HG02981 (cell line): ENCODE results near the gene TLCD3A.
"Not testable (repeated sequence)": the region's sequence is repeated elsewhere in the genome, so short reads cannot be mapped to it uniquely, and the experiment has no call there.

Source experiments
- ATAC-seq: cut with Tn5 transposase; IDR thresholded peaks from one replicate; pipeline ENCODE4 v1.9.1; 2021; ENCODE audit warnings: mild to moderate bottlenecking, moderate library complexity; ENCODE audit not compliant: unreplicated experiment

Gene TLCD3A

DNA sequence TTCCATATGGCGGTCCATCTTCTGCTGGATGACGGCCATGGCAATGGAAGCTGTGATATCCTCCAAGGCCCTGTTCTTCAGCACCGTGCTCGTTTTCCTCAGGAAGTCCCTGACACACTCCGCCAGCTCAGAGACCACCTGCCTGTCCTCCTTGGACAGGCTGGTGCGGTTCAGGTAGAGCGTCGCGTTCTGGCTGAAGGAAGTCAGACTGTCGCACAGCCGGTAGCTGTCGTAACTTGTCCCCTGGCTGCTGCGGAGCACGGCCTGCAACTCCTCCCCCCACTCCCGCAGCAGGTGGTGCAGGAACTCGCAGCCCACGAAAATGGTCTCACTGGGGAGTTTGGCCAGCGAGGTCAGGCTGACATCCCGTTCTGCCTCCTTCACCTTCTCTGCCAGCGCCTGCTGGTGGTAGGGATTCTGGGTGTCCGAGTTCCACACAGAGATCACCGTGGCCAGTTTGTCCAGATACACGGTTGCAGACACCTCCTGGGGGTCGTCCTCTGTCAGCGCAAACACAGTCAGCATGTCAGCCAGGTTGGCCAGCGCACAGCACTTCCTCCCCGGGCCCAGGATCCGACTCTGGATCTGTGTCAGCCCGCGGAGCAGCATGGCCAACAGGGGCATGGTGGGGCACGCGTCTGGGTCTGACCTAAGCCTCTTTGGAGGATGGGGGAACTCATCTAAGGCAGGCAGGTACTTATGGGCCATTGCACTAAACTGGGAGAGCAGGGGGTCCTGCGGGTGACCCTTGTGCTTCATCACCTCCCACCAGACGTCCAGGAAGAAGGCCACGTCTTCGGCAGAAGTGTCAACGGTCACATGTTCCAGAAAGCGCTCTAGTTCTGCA lies 14.6 kb downstream of the TLCD3A start:
- no peak for ATAC-seq

DNA sequence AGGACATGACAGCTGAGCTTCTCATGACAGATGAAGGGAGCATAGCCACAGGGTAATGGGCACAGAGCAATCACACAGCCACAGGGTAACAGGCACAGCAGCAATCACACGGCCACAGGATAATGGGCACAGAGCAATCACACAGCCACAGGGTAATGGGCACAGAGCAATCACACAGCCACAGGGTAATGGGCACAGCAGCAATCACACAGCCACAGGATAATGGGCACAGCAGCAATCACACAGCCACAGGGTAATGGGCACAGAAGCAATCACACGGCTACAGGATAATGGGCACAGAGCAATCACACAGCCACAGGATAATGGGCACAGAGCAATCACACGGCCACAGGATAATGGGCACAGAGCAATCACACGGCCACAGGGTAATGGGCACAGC lies 16.2 kb downstream of the TLCD3A start:
- ATAC-seq: not testable (repeated sequence)

DNA sequence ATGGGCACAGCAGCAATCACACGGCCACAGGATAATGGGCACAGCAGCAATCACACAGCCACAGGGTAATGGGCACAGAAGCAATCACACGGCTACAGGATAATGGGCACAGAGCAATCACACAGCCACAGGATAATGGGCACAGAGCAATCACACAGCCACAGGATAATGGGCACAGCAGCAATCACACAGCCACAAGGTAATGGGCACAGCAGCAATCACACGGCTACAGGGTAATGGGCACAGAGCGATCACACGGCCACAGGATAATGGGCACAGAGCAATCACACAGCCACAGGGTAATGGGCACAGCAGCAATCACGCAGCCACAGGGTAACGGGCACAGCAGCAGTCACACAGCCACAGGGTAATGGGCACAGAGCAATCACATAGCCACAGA lies 17.0 kb downstream of the TLCD3A start:
- not testable (repeated sequence) for ATAC-seq

DNA sequence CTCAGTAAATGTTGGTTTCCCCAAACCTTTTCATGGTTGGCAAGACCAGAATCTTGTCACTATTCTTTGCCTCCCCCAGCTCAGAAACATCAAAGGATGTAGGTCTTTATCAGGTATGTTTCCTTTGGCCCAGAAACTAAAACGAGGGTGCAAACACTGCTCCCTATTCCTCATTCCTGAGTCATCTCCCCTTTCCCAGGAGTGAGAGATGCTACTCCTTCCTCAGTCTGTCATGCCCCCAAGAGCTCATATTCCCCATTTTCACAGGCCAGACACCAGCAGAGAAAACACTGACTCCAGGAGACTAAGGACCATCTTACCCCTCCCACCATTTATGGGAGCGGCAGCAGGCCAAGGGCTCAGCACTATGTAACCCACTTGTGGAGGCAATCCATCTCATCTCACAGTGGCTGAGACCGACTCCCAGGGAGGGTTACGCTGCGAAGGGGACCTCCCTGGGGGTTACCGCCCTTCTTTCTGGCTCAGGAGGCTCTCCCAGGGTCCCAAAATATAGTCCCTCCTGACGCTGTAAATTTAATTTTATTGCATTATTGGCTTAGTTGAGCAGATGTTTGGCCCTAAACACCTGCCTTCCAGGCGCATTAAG lies 18.1 kb downstream of the TLCD3A start:
- ATAC-seq: no peak

- ATAC-seq: peak; percentile 34
Measured at GRCh38 chr17:751269-752001, 19.0 kb downstream of the TLCD3A start.

DNA sequence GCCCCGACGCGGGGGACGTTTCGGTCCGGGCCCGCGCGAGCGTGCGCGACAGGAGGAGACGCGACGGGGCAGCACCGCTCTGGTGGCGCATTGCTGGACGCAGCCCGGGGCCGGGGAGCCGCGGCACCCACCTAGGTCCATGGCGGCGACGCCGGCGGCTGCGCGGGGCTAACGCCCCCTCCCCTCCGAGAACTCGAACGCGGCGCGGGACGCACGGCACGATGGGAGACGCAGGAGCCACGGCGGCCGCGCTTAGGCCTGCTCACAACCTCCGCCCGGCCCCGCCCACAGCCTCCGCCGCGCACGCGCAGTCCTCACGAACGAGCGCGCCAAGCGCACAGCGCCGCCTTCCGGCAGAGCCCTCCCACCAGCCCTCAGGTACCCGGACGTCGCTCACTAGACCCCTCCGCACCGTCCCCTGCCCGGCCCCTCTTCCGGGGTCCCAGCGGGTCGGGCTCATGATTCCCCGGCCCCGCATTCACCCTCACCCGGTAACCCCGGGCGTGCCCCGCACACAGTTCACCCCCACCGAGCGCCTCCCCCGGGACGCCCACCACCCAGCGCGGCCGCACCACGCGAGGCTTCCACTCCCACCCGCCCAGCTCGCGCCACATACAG lies 19.7 kb downstream of the TLCD3A start, which contains the start of gene GEMIN4:
Gene GEMIN4 (minus strand): TSS at position 263 of the 618 bp plus-strand sequence. CDS start 122 bp downstream, at position 141.
- peak; percentile 75 for ATAC-seq

- ATAC-seq: peak; percentile 8
Measured at GRCh38 chr17:752620-753219, 20.3 kb downstream of the TLCD3A start.

- ATAC-seq: no peak
Measured at GRCh38 chr17:753418-753817, 21.0 kb downstream of the TLCD3A start.

- not testable (repeated sequence) for ATAC-seq
Measured at GRCh38 chr17:755319-755961, 23.0 kb downstream of the TLCD3A start.

DNA sequence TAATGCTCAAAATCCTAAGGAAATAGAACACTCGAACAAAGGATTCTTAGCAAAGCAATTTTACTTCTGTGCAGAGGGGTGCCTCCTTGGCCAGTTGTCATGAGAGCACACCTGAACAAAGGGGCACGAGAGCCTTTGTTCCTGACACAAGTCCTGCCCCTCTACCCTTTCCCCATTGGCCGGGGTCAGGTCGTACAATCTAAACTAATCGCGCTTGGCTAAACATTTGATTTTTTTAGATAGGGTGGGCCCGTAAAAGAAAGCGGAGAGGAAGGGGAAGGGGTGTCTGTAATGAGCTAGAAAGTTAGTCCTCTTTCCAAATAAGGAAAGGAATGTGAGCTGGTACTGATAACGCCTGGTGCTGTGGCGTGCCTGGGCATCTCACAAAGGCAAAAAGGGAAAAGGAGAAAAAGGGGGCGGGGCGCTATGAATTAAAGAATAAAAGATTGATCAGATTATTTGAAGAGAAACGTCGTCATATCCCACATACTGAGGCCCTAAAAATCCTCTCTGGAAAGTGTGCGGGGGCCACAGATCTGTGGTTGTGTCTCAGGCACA lies 23.7 kb downstream of the TLCD3A start:
- not testable (repeated sequence) for ATAC-seq

DNA sequence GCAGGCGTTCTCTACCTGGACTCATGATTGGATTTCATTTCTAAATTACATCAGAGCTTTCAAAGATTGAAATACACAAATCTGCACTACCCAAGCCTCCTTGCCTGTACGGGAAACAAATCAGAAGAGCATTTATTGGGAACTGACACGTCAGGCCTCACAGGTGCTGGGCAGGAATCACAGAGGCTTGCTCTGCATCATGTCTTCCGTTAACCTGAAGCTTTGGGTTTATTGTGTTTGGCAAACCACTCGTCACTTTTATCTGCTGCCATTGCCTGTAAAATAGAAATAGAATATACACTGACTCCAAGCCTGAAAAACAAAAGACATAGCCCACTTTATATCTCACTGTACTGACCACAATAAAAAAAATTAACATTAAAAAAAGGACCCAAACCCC lies 27.6 kb downstream of the TLCD3A start:
- ATAC-seq: no peak

DNA sequence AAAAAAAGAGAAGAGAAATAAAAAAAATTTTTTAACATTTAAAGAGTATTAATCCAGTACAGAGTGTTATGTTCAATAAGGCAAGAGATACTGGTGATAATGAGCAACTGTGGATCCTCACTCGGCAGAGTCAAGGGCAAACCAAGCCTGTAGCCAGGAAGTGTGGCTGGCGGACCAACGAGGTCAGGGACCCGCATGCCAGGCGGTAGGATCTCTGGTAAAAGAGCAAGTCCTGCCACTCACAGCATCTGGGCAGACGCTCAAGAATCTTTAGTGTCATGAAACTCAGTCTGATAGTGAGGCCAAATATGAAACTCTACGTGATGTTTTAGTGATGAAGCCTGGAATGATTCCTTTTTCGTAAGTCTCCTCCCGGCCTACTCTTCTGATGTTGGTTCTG lies 28.0 kb downstream of the TLCD3A start:
- ATAC-seq: no peak

DNA sequence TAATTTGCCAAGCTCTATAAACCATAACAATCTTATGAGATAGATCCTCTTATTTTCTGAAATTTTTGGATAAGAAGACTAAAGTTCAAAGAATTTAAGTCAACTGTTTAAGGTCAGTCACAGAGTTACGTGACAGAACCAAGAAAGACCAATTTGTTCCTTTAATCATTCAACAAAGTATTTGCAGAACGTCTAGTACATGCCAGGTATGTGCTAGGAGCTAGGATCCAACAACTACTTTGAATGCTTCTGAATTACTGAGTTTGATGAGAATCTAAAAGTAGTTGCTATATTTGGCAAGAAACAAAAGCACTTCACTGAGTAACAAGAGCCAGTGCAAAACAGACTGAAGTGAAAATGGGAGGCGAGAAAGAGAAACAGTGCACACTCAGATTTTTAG lies 34.7 kb downstream of the TLCD3A start:
- ATAC-seq: no peak

DNA sequence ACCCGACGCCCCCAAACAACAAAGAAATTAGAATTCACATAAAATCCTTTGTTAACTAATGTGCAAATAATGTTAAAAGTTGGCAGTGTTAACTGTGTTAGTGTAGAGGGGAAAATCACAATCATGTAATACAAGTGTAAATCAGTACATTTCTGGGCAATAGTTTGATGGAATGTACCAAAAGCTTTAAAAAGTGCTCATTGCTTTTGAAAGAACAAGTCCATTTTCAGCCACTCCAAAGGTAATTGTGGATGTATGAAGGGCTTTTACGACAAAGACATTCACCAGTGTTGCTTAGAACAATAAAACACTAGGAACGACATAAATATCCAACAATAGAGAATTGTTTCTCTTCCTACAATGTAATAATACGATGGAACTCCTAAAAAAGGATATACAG lies 40.6 kb downstream of the TLCD3A start:
- no peak for ATAC-seq

GRCh38 chr17:773467-774312 lies 41.3 kb downstream of the TLCD3A start:
- ATAC-seq: no peak

GRCh38 chr17:774313-774584 lies 41.9 kb downstream of the TLCD3A start:
- ATAC-seq: no peak

GRCh38 chr17:778096-778495 lies 45.7 kb downstream of the TLCD3A start:
- ATAC-seq: no peak

DNA sequence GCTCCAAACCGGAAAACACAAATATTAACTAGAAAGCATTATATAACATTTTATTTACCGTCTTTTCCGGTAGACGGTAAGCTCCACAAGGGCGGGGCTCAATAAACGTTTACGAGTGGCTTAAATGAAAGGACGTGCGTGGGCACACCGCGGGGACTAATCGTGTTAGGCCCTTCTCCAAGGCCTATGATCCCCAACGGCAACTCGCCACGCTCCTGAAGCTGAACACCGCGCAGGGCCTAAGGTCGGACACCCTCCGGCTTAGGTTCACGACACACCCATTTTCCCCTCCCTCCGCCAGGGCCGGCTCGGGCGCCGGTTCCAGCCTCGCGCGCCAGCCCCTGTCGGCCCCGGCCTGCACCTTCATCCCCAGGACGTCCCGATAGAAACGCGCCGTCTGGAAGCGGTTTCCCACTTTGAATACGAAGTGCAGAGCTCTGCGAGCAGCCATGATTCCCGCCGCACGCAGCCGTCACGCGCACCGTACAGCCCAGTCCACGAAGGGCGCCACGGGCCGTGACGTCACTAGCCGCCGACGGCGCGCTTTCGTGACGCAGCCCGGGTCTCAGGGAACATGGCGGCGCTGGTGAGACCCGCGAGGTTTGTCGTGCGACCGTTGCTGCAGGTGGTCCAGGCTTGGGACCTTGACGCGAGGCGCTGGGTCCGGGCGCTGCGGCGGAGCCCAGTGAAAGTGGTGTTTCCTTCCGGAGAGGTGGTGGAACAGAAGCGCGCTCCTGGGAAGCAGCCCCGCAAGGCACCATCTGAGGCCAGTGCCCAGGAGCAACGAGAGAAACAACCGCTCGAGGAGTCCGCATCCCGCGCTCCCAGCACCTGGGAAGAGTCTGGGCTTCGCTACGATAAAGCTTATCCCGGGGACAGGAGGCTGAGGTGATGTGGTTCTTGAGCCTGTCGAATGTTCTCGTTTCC lies 49.7 kb downstream of the TLCD3A start, which contains the start of the genes GLOD4 and MRM3:
Gene GLOD4 (minus strand): TSS at position 476 of the 927 bp plus-strand sequence. CDS start 25 bp downstream, at position 451.
Gene MRM3 (plus strand): TSS at position 549 of the 927 bp plus-strand sequence. CDS start 26 bp downstream, at position 575.
- peak; percentile 87 for ATAC-seq
